Nephron (organoid): ENCODE measurements around the gene ATF7IP2.
"Not testable (repeated sequence)": the region's sequence is repeated elsewhere in the genome, so short reads cannot be mapped to it uniquely, and the experiment has no call there.

Source experiments
- H3K27ac Mint-ChIP-seq, 3 experiments: 2 replicates each; pipeline ENCODE4 v1.8.0; 2020; ENCODE audit warnings: mixed read lengths in 3 of 3, mild to moderate bottlenecking in 2 of 3, moderate library complexity in 1 of 3
- H3K27me3 Mint-ChIP-seq: 2 replicates; pipeline ENCODE4 v1.8.0; 2021; ENCODE audit warnings: low read depth, mild to moderate bottlenecking, moderate library complexity, mixed read lengths
- H3K36me3 Mint-ChIP-seq: 2 replicates; pipeline ENCODE4 v1.8.0; 2020; ENCODE audit warnings: low read depth, mixed read lengths
- H3K4me1 Mint-ChIP-seq: 2 replicates; pipeline ENCODE4 v1.8.0; 2020; ENCODE audit warnings: mixed read lengths
- H3K4me3 Mint-ChIP-seq, 3 experiments: 2 replicates each; pipeline ENCODE4 v1.8.0; 2020; ENCODE audit warnings: mild to moderate bottlenecking in 3 of 3, mixed read lengths in 3 of 3, moderate library complexity in 2 of 3
- H3K9me3 Mint-ChIP-seq: 2 replicates; pipeline ENCODE4 v1.8.0; 2020; ENCODE audit warnings: mixed read lengths
- CTCF ChIP-seq, 3 experiments: fragments of 200-600 bp; sonication (generic); IDR thresholded peaks; one replicate each; pipeline ENCODE4 v1.5.0; 2021; ENCODE audit warnings: antibody characterized with exemption in 3 of 3; ENCODE audit not compliant: unreplicated experiment in 3 of 3

ATF7IP2 gene

GRCh38 chr16:10349851-10350250, 36.0 kb upstream of the ATF7IP2 start:
- no peak for TF ChIP-seq CTCF (IDR thresholded peaks at IDR 0.05; ENCODE audit: unreplicated experiment in 3 of 3)
- no peaks in the 10 kb centered on the region for H3K36me3 Mint-ChIP-seq
- no peak overlapping the region for H3K27ac Mint-ChIP-seq
- no peaks in the 10 kb centered on the region for H3K4me1 Mint-ChIP-seq
- no peak overlapping the region for H3K4me3 Mint-ChIP-seq
- peaks cover 9% of the 10 kb centered on the region for H3K9me3 Mint-ChIP-seq
- no peaks in the 10 kb centered on the region for H3K27me3 Mint-ChIP-seq

GRCh38 chr16:10352262-10352661, 33.6 kb upstream of the ATF7IP2 start:
- no peaks in the 10 kb centered on the region for H3K27me3 Mint-ChIP-seq
- H3K4me1 Mint-ChIP-seq = no peaks in the 10 kb centered on the region
- no peaks in the 10 kb centered on the region for H3K36me3 Mint-ChIP-seq
- H3K27ac Mint-ChIP-seq = peak overlapping the region in 1 of 3 experiments; percentile 18
- H3K9me3 Mint-ChIP-seq = peaks cover 3% of the 10 kb centered on the region
- H3K4me3 Mint-ChIP-seq = no peak overlapping the region
- TF ChIP-seq CTCF (IDR thresholded peaks at IDR 0.05; ENCODE audit: unreplicated experiment in 3 of 3) = no peak

- no peak overlapping the region for H3K4me3 Mint-ChIP-seq
- H3K4me1 Mint-ChIP-seq = no peaks in the 10 kb centered on the region
- no peaks in the 10 kb centered on the region for H3K36me3 Mint-ChIP-seq
- H3K27ac Mint-ChIP-seq = no peak overlapping the region
- peaks cover 3% of the 10 kb centered on the region for H3K9me3 Mint-ChIP-seq
- no peak for TF ChIP-seq CTCF (IDR thresholded peaks at IDR 0.05; ENCODE audit: unreplicated experiment in 3 of 3)
- H3K27me3 Mint-ChIP-seq = no peaks in the 10 kb centered on the region
Measured at GRCh38 chr16:10355589-10355988, 30.3 kb upstream of the ATF7IP2 start.

- Mint-ChIP-seq H3K27ac (no peak overlapping the region), H3K4me3 (no peak overlapping the region), H3K36me3 (no peaks in the 10 kb centered on the region), H3K4me1 (no peaks in the 10 kb centered on the region), H3K9me3 (peaks cover 3% of the 10 kb centered on the region), H3K27me3 (no peaks in the 10 kb centered on the region)
- no peak for TF ChIP-seq CTCF (IDR thresholded peaks at IDR 0.05; ENCODE audit: unreplicated experiment in 3 of 3)
Measured at GRCh38 chr16:10356870-10357842, 28.7 kb upstream of the ATF7IP2 start.

GRCh38 chr16:10361747-10362076, 24.1 kb upstream of the ATF7IP2 start:
- not testable (repeated sequence) for H3K9me3 Mint-ChIP-seq, H3K27me3 Mint-ChIP-seq, H3K4me3 Mint-ChIP-seq, H3K36me3 Mint-ChIP-seq, H3K4me1 Mint-ChIP-seq, H3K27ac Mint-ChIP-seq

GRCh38 chr16:10362077-10362863, 23.6 kb upstream of the ATF7IP2 start:
- Mint-ChIP-seq H3K9me3 (no peaks in the 10 kb centered on the region), H3K27me3 (no peaks in the 10 kb centered on the region), H3K36me3 (no peaks in the 10 kb centered on the region), H3K4me3 (no peak overlapping the region), H3K4me1 (no peaks in the 10 kb centered on the region), H3K27ac (no peak overlapping the region)
- TF ChIP-seq CTCF (IDR thresholded peaks at IDR 0.05; ENCODE audit: unreplicated experiment in 3 of 3) = no peak

- not testable (repeated sequence) for H3K27me3 Mint-ChIP-seq, H3K9me3 Mint-ChIP-seq, H3K27ac Mint-ChIP-seq, H3K36me3 Mint-ChIP-seq, H3K4me3 Mint-ChIP-seq, H3K4me1 Mint-ChIP-seq
Measured at GRCh38 chr16:10362864-10363197, 23.0 kb upstream of the ATF7IP2 start.

GRCh38 chr16:10366619-10367018, 19.2 kb upstream of the ATF7IP2 start:
- not testable (repeated sequence) for H3K27ac Mint-ChIP-seq, H3K27me3 Mint-ChIP-seq, H3K4me3 Mint-ChIP-seq, H3K36me3 Mint-ChIP-seq, H3K4me1 Mint-ChIP-seq
- H3K9me3 Mint-ChIP-seq = peaks cover 12% of the 10 kb centered on the region
